Retinal pigment epithelial cell (primary cell): ENCODE data around the gene PDS5A.
"Not testable (repeated sequence)": the region's sequence is repeated elsewhere in the genome, so short reads cannot be mapped to it uniquely, and the experiment has no call there.

Source experiments
- DNase-seq: peaks from one replicate; pipeline ENCODE4 v3.0.0-alpha.2; 2010; ENCODE audit warnings: low read depth
- H3K4me3 ChIP-seq: 2 replicates; pipeline ENCODE4 v1.5.1; 2011; ENCODE audit warnings: mild to moderate bottlenecking, low read length, control low read depth, moderate library complexity
- CTCF ChIP-seq: conservative IDR thresholded peaks from 2 replicates; pipeline ENCODE4 v1.5.1; 2011; ENCODE audit warnings: low read depth, low read length, control low read depth, inconsistent platforms

PDS5A gene

GRCh38 chr4:39814403-39815185 is 163.1 kb downstream of the PDS5A start:
- no peak for TF ChIP-seq CTCF
- H3K4me3 ChIP-seq, result no peak overlapping the region
- DNase-seq, result no peak

GRCh38 chr4:39813761-39814160 is 163.9 kb downstream of the PDS5A start:
- DNase-seq, H3K4me3 ChIP-seq: not testable (repeated sequence)

- DNase-seq, H3K4me3 ChIP-seq: not testable (repeated sequence)
These were observed 164.7 kb downstream of the PDS5A start for GRCh38 chr4:39813033-39813432.

- H3K4me3 ChIP-seq, result no peak overlapping the region
- no peak for DNase-seq
- TF ChIP-seq CTCF, result no peak
These were observed 165.2 kb downstream of the PDS5A start for GRCh38 chr4:39812500-39812899.

- DNase-seq, result no peak
- no peak overlapping the region for H3K4me3 ChIP-seq
- no peak for TF ChIP-seq CTCF
These were observed 169.4 kb downstream of the PDS5A start for GRCh38 chr4:39808231-39808749.

GRCh38 chr4:39802005-39802404 is 175.7 kb downstream of the PDS5A start:
- H3K4me3 ChIP-seq, result no peak overlapping the region
- TF ChIP-seq CTCF, result no peak
- DNase-seq, result no peak

- H3K4me3 ChIP-seq, DNase-seq: not testable (repeated sequence)
These were observed 184.7 kb downstream of the PDS5A start for GRCh38 chr4:39792976-39793375.

GRCh38 chr4:39792529-39792928 is 185.2 kb downstream of the PDS5A start:
- TF ChIP-seq CTCF, result no peak
- no peak for DNase-seq
- no peak overlapping the region for H3K4me3 ChIP-seq
